Gastroesophageal sphincter (tissue), 3 donors: ENCODE results near the gene YTHDF1.

ENCODE experiments used
- CTCF ChIP-seq, 4 experiments: fragments of 200-600 bp in 2 of 4; fragments of 450-650 bp in 2 of 4; sonication (generic) in 1 of 4; IDR thresholded peaks; one replicate each; pipeline ENCODE4 v1.5.1; 2017 to 2019; ENCODE audit warnings: antibody characterized with exemption in 4 of 4, mild to moderate bottlenecking in 2 of 4, moderate library complexity in 2 of 4
- POLR2A ChIP-seq, 2 donors: fragments of 450-650 bp; IDR thresholded peaks; one replicate each; pipeline ENCODE4 v1.6.1; 2017; ENCODE audit warnings: antibody characterized with exemption in 2 of 2, mild to moderate bottlenecking in 2 of 2, moderate library complexity in 1 of 2

- TF ChIP-seq CTCF (IDR thresholded peaks at IDR 0.05) = no peak
- TF ChIP-seq POLR2A (IDR thresholded peaks at IDR 0.05) = no peak
Observed at GRCh38 chr20:63198606-63199005, 17.3 kb downstream of the YTHDF1 start.
